ACC112 (cell line): ENCODE data around the gene ALPK3.
"Not testable (repeated sequence)": the region's sequence is repeated elsewhere in the genome, so short reads cannot be mapped to it uniquely, and the experiment has no call there.

ENCODE experiments used
- H2AFZ ChIP-seq: fragments of 200-600 bp; sonication (generic); one replicate; pipeline ENCODE4 v1.6.0; 2017; ENCODE audit warnings: antibody characterized with exemption, low read length; ENCODE audit not compliant: unreplicated experiment
- H3K27ac ChIP-seq: fragments of 200-600 bp; sonication (generic); 2 replicates; pipeline ENCODE4 v1.5.1; 2014; ENCODE audit warnings: low read depth, mild to moderate bottlenecking, antibody characterized with exemption, low read length, moderate library complexity
- H3K27me3 ChIP-seq: fragments of 200-600 bp; sonication (generic); 2 replicates; pipeline ENCODE4 v1.6.1; 2014; ENCODE audit warnings: mild to moderate bottlenecking, antibody characterized with exemption, low read length, moderate library complexity, mixed read lengths; ENCODE audit not compliant: insufficient read depth
- H3K36me3 ChIP-seq: fragments of 200-600 bp; sonication (generic); 2 replicates; pipeline ENCODE4 v1.6.1; 2016; ENCODE audit warnings: mild to moderate bottlenecking, antibody characterized with exemption, low read length, moderate library complexity, mixed read lengths; ENCODE audit not compliant: insufficient read depth
- H3K4me1 ChIP-seq: fragments of 200-600 bp; sonication (generic); one replicate; pipeline ENCODE4 v1.6.1; 2016; ENCODE audit warnings: low read length, mixed read lengths; ENCODE audit not compliant: insufficient read depth, unreplicated experiment, control insufficient read depth
- H3K4me3 ChIP-seq: fragments of 200-600 bp; sonication (generic); 2 replicates; pipeline ENCODE4 v1.5.1; 2014; ENCODE audit warnings: mild to moderate bottlenecking, low read depth, low read length
- H3K79me2 ChIP-seq: fragments of 200-600 bp; sonication (generic); one replicate; pipeline ENCODE4 v1.6.0; 2016; ENCODE audit warnings: low read length; ENCODE audit not compliant: control insufficient read depth, unreplicated experiment, insufficient read depth

The ALPK3 gene

GRCh38 chr15:84834229-84834955 lies 17.2 kb downstream of the ALPK3 start:
- Histone ChIP-seq H2AFZ (no peak overlapping the region), H3K27me3 (peaks cover 4% of the 10 kb centered on the region; the same call in 1 of the 2 replicates), H3K27ac (no peak overlapping the region), H3K4me1 (peaks cover 7% of the 10 kb centered on the region), H3K79me2 (no peaks in the 10 kb centered on the region), H3K4me3 (no peak overlapping the region), H3K36me3 (no peaks in the 10 kb centered on the region)

DNA sequence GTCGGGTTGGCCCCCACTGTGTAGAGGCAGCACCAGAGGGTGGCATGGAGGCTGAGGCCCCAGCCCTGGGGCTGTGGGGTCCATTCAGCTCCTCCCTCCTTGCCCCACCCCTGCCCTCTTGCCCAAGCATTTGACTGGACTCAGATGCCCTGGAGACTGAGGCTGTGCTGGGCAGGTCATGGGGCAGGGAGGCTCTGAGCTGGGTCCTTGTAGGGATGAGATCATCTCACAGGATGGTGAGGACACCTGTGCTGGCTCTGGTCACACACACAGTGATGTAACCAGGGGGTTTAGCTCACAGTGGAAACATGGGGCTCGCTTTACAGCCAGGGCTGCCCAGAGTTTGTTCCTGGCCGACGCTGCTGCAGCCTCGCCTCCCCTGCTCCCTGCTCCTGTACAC lies 17.8 kb downstream of the ALPK3 start:
- Histone ChIP-seq H2AFZ (no peak overlapping the region), H3K27me3 (peaks cover 4% of the 10 kb centered on the region; the same call in 1 of the 2 replicates), H3K27ac (no peak overlapping the region), H3K4me3 (no peak overlapping the region), H3K4me1 (peaks cover 7% of the 10 kb centered on the region), H3K36me3 (no peaks in the 10 kb centered on the region), H3K79me2 (no peaks in the 10 kb centered on the region)

DNA sequence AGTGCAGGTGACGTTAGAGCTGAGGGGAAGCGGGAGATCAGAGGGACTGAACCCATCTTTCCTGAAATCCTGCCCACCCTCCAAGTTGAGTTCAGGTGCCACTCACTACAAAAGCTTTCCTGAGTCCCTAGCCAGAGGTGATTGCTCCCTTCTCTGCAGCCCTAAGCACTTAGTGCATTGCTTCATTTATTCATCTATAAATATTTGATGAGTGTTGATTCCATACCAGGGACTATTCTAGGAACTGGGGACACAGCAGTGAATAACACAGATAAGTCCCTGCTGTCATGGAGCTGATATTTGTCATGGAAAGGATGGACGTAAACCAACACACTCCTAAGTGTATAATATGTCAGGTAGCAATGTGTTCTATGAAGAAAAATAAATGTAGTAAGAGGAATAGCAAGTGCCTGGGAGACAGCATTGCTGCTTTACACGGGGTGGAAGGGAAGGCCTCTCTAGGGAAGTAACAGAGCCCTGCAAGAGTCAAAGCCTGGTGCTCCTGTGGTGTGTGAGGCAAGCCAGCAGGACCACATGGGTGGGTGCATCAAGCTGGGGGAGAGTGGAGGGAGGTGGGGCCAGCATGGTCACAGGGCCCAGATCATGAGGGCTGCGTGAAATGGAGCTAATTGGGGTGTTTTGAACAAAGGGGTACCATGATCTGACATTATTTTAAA lies 18.6 kb downstream of the ALPK3 start:
- Histone ChIP-seq H3K27ac (no peak overlapping the region), H3K4me3 (no peak overlapping the region), H3K79me2 (no peaks in the 10 kb centered on the region), H3K36me3 (no peaks in the 10 kb centered on the region), H3K27me3 (peaks cover 4% of the 10 kb centered on the region; the same call in 1 of the 2 replicates), H3K4me1 (peaks cover 15% of the 10 kb centered on the region), H2AFZ (no peak overlapping the region)

- Histone ChIP-seq H3K4me1 (peaks cover 16% of the 10 kb centered on the region), H3K27me3 (peaks cover 4% of the 10 kb centered on the region; the same call in 1 of the 2 replicates), H3K27ac (no peak overlapping the region), H3K36me3 (no peaks in the 10 kb centered on the region), H2AFZ (no peak overlapping the region), H3K4me3 (no peak overlapping the region), H3K79me2 (no peaks in the 10 kb centered on the region)
Measured at GRCh38 chr15:84836844-84837243, 19.7 kb downstream of the ALPK3 start.

- no peak overlapping the region for H3K4me3 ChIP-seq
- H2AFZ ChIP-seq: no peak overlapping the region
- no peaks in the 10 kb centered on the region for H3K27me3 ChIP-seq
- H3K36me3 ChIP-seq: no peaks in the 10 kb centered on the region
- no peak overlapping the region for H3K27ac ChIP-seq
- peaks cover 9% of the 10 kb centered on the region for H3K4me1 ChIP-seq
- H3K79me2 ChIP-seq: no peaks in the 10 kb centered on the region
Measured at GRCh38 chr15:84839714-84840113, 22.6 kb downstream of the ALPK3 start.

DNA sequence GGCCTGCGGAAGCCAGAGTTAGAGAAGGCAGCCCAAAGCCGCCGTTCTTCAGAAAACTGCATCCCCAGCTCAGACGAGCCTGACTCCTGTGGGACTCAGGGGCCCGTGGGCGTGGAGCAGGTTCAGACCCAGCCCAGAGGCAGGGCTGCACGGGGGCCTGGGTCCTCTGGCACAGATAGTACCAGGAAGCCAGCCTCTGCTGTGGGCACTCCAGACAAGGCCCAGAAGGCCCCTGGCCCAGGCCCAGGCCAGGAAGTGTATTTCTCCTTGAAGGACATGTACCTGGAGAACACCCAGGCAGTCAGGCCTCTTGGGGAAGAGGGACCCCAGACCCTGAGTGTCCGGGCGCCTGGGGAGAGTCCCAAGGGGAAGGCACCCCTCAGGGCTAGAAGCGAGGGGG lies 23.1 kb downstream of the ALPK3 start:
- no peak overlapping the region for H2AFZ ChIP-seq
- H3K79me2 ChIP-seq: no peaks in the 10 kb centered on the region
- H3K27me3 ChIP-seq: no peaks in the 10 kb centered on the region
- H3K27ac ChIP-seq: no peak overlapping the region
- H3K36me3 ChIP-seq: no peaks in the 10 kb centered on the region
- no peak overlapping the region for H3K4me3 ChIP-seq
- H3K4me1 ChIP-seq: peaks cover 9% of the 10 kb centered on the region

DNA sequence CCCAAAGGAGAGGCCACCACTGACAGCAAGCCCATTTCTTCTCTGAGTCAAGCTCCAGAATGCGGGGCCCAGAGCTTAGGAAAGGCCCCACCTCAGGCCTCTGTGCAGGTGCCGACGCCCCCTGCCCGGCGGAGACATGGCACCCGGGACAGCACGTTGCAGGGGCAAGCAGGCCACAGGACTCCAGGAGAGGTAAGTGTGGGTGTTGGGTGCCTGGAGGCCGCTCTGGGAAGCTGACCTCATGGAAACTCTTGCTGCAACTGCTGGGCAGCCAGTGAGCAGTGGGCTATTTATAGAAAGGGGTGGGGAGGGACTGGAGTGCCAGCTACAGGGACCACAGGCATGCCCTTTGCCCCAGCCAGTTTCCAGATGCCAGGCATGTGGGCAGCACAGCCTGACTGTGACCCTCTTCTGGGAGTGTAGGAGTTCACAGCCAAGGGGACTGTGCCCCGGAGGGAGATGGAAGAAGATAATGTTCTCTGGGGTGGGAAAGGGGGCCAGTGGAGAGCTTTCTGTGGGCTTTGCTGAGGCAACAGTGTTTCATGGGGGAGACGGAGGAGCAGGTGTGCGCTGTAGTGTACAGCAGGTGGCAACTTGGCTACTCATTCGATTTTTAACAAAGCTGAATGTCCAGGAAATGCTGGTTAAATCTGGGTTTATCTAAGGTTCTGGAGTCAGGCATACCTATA lies 23.7 kb downstream of the ALPK3 start:
- no peaks in the 10 kb centered on the region for H3K79me2 ChIP-seq
- H3K4me3 ChIP-seq: no peak overlapping the region
- H3K36me3 ChIP-seq: no peaks in the 10 kb centered on the region
- H2AFZ ChIP-seq: no peak overlapping the region
- no peak overlapping the region for H3K27ac ChIP-seq
- H3K27me3 ChIP-seq: no peaks in the 10 kb centered on the region
- H3K4me1 ChIP-seq: peaks cover 9% of the 10 kb centered on the region

DNA sequence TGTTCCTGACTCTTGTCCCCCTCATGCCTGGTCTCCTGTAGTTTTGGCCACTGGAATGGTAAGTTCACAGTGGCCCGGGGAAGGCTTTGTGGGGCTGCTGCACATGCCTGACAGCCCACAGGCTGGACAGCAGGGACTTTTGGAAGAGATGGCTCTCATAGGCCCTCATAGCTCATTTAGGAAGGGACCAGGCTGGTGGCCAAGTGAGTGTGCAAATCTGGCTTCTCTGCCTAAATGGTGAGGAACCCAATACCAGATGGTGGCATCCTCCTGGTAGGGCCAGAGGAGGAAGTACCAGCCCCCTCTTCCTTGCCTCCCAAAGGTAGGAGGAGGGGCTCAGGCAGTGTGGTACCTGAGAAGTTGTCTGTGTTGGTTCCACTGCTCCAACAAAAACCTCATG lies 25.6 kb downstream of the ALPK3 start:
- H3K36me3 ChIP-seq: no peaks in the 10 kb centered on the region
- H3K27ac ChIP-seq: no peak overlapping the region
- no peak overlapping the region for H2AFZ ChIP-seq
- no peak overlapping the region for H3K4me3 ChIP-seq
- no peaks in the 10 kb centered on the region for H3K27me3 ChIP-seq
- no peaks in the 10 kb centered on the region for H3K79me2 ChIP-seq
- H3K4me1 ChIP-seq: peaks cover 9% of the 10 kb centered on the region

- no peaks in the 10 kb centered on the region for H3K36me3 ChIP-seq
- H3K4me3 ChIP-seq: no peak overlapping the region
- peaks cover 9% of the 10 kb centered on the region for H3K4me1 ChIP-seq
- no peaks in the 10 kb centered on the region for H3K27me3 ChIP-seq
- no peak overlapping the region for H3K27ac ChIP-seq
- no peaks in the 10 kb centered on the region for H3K79me2 ChIP-seq
- no peak overlapping the region for H2AFZ ChIP-seq
Measured at GRCh38 chr15:84844964-84845363, 27.8 kb downstream of the ALPK3 start.

DNA sequence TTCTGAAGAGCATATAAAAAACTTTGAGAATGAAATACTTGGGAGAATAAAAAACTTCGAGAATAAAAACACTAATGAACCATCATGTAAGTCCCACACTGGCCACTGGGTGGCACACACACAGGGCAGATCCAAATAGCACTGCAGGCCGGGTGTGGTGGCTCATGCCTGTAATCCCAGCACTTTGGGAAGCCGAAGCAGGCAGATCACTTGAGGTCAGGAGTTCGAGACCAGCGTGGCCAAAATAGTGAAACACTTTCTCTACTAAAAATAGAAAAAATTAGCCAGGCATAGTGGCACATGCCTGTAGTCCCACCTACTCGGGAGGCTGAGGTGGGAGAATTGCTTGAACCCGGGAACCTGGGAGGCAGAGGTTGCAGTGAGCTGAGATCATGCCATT lies 28.5 kb downstream of the ALPK3 start:
- not testable (repeated sequence) for H2AFZ ChIP-seq, H3K79me2 ChIP-seq, H3K27ac ChIP-seq

More for the DNA sequence above, 28.5 kb downstream of the ALPK3 start:
- not testable (repeated sequence) for H3K4me3 ChIP-seq, H3K27me3 ChIP-seq, H3K36me3 ChIP-seq, H3K4me1 ChIP-seq
